T-helper 22 cell (primary cell): ENCODE results near the gene NT5C2.

ENCODE experiments used
- DNase-seq: peaks from one replicate; pipeline ENCODE4 v3.0.0-alpha.2; 2020; ENCODE audit warnings: low read depth

NT5C2 gene

DNA sequence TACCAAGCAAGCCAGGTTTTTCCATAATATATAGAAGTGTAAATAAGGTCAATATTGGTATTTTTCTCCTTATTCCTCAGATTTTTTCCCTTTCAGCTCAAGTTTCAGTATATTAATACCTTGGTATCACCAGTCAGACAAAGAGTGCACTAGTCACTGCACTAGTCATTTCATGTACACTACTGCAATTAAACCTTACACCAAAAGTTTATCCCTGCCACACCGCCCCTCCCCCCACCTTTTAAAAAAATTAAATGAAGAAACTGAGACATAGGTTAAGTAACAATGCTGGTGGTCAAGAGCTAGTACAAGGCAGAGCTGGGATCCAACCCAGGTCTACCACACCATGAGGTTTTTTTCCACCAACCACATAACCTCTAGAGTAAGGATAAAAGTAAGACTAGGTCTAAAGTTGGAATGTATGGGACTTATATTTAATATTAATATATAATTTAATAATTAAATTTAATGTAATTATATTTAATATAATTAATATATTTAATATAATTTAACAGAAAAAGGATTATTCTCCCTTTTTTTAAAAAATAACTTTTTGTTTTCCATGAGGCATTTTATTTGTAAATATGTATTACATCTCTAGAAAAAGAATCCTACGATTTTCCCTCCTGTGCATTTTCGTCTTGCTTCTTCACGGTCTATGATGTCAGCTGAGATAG is 68.5 kb downstream of the NT5C2 start:
- no peak for DNase-seq

DNA sequence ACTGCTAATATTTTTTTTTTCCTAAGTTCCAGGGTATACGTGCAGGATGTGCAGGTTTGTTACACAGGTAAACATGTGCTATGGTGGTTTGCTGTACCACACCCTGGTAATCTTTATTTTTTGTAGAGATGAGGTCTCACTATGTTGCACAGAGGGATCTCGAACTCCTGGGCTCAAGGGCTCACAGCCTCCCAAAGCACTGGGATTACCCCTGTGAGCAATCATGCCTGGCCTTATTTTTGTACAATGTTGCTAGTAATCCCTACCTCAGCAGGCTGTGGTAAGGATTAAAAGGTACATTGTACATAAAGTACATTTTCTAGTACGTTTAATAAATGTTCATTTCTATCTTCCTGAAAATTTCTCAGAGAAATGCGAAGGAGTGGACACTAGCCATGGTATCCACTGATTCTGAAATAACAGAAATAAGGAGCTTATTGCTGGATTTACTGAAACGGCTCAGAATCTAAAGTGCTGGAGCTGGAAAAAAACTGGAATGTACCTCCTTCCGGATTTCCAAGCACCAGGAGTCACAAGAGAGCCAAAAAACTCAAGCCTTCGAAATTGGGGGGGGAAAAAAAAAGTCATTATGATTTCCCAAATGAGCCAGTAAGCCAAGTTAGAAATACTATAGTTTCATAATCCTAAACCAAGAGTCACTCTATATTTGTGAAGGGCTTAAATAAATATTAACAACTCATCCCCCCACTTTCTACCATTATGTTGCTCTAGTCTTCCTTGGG is 69.6 kb downstream of the NT5C2 start:
- DNase-seq = no peak

DNA sequence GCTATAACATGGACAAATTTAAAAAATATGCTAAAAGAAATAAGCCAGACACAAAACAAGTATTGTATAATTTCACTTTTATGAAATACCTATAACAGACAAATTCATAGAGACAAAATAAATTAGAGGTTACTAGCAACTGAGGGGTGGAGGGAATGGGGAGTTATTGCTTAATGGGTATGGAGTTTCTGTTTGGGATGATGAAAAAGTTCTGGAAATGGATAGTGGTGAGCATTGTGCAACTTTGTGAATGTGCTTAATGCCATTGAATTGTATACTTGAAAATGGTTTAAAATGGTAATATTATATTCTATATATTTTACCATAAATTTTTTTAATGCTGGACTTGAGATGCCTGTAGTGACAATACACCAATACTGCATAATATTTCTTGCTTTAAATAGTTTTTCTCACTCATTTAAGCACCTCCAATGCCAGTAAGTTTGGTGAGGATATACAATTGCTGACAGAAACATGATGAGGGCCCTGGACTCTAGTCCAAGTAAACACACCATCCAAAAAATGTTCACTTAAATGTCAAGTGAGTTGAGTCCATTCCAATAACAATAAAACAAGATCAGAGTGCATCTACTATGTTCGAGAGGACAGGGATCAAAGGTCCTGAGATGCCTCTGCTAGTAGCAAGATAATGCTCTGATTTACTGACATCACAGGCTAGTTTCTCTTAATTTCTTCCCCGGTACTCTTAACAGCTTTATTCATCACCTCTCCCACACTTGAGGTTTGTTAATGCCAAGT is 71.9 kb downstream of the NT5C2 start:
- DNase-seq = no peak

DNA sequence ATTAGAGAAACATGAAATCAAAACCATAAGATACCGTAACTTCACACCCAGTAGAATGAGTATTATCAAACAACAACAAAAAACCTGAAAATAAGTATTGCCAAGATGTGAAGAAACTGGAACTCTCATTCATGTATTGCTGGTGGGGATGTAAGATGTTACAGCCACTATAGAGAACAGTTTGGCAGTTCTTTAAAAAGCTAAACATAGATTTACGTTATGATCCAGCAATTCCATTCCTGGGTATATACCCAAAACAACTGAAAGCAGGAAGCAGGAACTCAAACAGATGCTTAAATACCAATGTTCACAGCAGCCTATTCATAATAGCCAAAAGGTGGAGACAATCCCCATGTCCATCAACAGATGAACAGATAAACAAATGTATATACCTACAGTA is 72.5 kb downstream of the NT5C2 start:
- no peak for DNase-seq

DNA sequence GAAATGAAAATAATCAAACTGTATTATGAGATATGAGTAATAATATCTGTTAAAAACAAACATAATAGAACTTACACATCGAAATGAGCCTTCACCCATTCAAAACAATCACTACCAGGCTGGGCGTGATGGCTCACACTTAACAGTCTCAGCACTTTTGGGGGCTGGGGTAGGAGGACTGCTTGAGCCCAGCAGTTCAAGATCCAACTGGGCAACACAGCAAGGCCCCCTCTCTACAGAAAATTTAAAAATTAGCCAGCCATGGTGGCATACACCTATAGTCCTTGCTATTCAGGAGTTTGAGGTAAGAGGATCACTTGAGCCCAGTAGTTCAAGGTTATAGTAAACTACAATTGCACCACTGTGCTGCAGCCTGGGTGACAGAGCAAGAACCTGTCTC is 75.8 kb downstream of the NT5C2 start:
- no peak for DNase-seq

DNA sequence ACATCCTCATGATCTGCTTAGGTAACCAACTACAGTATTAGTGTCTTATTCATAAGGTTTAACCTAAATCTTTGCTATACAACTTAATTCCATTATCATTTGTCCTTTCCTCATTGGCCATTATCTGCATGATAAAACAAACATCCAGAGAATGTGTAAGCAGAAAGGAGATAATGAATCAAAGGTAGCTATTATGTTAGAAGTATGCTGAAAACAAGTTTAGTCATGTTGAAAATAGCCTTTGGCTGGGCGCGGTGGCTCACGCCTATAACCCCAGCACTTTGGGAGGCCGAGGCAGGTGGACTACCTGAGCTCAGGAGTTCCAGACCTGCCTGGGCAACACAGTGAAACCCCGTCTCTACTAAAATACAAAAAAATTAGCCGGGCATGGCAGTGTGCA is 78.2 kb downstream of the NT5C2 start:
- DNase-seq = no peak

DNA sequence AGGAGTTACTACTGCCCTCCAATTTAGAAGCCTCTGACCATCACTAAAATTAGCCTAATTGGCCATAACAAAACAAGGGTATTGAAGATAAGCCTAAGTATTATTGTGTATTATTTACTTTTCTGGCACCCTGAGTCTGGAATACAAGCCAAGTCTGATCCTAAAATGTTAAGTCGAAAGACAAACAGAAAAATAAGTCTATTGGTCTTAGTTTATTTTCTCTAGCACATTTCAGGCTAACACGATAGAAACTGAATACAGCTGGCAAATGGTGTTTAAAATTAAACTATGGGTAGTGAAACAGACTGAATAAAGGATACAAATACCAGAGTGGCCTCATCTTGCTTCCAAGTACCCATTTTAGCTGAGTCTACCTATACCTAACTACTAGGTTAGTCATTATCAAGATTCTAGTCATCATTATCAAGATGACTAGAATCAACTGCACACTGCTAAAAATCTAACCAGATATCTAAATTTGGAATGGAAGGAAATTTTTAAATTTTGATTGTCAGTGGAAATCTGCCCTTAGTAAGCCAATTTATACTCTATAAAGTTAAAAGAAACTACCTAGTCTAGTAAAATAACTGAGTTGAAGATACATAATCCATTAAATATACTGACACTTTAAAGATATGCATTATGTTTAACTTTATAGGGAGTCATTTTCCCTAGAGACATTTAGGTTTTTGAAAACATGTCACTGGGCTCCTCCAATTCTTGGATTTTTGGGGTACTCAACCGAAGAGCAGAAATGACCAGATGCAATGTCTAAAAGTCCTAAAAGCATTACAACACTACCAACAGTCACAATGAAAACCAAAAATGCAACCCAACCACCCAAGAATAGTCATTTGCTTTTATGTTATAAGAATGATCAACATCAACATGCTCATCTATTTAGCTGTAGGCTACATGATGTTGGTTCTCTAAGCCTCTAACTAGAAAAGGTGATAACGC is 80.9 kb downstream of the NT5C2 start:
- DNase-seq = no peak

DNA sequence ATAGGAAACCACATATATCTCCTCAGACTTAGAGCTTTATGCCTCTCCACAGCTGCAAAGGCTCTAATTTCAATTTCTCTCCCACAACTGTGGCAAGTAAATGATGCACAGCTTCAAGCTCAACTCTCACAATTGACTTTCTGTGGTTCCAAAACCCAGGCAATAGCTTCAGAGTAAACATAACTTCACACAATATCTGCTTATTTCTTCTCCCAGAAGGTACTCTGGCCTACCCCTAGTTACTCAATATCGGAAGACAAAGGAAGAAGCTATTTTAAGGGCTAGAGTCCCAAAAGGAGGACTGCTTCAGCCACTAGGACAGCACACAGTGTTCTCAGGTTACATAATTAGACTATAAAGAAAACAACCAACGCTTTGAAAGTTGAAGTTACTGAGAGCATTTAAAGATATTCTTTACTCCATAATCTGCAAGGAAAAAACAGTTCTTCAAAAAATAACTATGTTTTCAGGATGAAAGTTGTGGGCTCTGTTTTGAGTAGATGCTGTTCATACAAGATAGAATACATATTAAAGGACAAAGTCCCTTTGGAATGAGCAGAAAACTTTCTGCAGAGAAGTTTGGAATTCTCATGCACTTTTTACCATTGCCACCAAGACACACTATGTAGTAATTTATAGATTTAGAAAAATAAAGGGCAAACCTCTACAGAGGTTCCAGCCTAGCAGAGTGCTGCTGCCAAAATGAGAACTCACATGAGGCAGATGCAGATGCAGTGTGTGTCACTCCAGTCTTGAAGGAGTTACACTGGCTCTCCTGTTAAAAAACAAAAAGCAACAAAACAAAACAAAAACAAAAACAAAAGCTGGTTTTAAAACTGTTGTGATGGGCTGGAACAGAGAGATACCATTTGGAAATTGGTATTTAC is 81.8 kb downstream of the NT5C2 start:
- DNase-seq = no peak

DNA sequence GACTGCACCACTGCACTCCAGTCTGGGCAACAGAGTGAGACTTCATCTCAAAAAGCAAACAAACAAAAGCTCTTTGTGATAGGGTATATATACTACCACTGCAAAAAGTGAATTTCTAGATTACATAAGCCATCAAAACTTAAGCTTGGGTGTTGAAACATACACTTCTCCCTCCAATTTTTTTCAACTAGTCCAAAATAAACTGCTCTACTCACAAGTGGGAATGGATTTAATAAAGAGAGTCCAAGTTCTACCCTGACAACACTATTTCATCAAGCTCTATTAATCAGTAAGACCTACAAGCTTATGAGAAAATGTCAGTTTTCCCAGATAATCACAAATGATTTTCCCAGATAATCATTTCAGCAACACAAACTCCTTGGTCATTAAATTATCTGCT is 82.7 kb downstream of the NT5C2 start:
- DNase-seq = no peak

DNA sequence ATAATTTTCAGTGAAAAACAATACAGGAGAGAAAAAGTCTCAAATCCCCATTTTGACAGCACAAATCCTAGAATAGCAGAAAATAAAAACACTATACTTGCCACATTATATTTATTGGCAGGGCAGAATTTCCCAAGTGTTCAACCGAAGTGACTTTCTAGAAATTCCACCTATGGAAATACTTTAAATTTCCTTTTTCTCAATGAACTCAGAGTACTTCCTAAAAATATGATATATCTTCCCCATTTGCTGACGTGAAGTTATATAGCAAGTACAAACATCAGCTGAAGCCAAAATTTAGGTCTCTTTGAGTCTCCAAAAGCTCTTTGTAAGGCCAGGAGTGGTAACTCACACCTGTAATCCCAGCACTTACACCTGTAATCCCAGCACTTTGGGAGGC is 83.3 kb downstream of the NT5C2 start:
- no peak for DNase-seq

DNA sequence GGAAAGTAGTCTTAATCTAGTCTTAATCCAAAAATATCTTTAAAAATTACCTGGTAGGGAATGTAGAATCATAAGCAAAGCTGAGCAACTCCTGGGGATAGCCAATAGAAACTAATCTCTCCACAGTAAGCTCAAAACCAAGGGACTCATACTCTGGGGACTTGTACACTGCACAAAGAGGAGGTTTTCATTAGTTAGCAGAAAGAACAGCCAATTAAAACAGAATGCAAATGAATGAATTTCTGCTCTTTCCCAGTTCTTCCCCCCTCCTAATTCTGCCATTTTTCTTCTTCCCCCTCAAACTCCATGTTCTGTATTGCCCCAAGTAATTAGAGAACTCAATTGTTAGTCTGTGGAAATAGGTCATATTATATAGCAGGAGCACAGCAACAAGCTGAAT is 86.5 kb downstream of the NT5C2 start:
- no peak for DNase-seq

DNA sequence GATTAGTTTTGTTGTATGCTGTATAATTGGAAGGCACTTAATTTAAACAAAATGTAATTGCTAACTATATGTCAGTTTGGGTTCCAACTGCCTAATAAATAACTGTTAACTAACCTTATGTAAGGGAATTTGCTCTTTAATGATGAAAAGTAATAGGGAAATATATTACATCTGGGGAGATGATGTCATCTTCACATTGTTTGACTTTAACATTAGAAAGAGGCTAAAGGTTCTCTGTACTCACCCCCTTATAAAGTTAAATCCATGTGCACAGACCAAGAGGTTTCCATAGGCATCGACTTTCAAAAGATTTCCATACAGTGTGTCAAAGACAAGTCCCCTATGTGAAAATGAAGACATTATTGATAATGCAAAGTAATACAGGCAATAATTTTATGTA is 87.6 kb downstream of the NT5C2 start:
- DNase-seq = no peak

DNA sequence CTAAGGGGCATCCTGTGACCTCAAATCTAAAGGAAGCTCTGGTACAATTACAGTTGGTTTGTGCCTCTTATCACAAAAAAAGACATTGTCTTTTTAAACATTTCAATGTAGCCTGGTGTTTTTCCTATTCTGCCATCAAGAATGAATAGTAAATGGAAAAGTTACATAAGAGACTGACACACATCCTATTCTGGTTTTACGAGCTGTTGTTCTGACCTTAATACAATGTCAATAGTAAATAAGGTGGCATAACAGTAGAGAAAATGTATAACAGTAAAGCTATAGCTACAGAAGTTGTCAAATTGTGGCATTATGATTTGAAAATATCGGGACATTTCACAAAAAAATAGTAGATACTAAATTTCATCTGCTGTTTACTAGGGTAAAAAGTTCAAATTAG is 88.4 kb downstream of the NT5C2 start:
- DNase-seq = no peak

DNA sequence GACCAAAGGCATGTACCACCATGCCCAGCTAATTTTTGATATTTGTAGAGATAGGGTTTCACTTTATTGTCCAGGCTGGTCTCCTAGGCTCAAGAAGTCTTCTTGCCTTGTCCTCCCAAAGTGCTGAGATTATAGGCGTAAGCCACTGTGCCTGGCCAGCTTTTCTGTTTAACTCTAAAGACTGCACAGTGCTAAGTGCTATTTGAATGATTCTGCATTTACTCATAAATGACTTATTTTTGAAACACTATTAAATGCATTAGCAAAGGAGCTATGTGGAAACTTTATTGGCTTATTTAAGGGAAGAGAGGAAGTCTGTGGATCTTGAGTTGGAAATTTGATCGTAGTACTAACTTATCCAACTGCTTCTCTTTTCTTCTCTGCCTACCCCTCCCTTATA is 89.1 kb downstream of the NT5C2 start:
- DNase-seq = no peak

DNA sequence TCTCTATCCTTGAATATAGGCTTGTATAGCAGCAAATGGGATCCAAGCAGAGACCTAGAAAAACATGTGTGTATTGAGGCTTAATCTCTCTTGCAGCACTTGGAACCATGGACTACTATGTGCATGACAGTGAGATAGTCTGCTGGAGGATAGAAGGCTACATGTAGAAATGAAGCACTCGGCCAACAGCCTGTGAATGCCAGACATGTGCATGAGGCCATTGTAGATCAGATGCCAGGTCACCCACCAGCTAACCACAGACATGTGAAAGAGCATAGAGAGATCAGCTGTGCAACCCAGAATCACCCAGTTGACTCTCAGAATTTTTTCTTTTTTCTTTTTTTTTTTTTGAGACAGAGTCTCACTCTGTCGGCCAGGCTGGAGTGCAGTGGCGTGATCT is 90.9 kb downstream of the NT5C2 start:
- no peak for DNase-seq

DNA sequence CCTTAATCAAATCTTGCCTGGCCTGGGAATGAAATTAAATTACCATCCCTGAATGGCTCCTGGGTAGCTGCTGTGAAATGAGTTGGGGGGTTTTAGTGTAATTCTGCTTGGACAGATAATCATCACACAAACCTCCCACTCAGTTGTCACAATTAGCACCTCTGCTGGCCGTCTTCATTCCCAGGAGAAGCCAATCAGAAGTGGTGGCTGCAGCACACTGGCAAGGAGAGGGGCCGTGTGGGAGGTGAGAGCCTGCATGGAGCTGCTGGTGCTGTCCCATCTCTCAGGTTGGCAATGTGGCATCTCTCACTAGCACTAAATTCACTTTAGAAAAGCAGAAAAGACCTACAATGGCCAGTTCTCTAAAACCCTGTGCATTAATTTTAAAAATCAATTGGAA is 92.5 kb downstream of the NT5C2 start:
- DNase-seq = no peak

DNA sequence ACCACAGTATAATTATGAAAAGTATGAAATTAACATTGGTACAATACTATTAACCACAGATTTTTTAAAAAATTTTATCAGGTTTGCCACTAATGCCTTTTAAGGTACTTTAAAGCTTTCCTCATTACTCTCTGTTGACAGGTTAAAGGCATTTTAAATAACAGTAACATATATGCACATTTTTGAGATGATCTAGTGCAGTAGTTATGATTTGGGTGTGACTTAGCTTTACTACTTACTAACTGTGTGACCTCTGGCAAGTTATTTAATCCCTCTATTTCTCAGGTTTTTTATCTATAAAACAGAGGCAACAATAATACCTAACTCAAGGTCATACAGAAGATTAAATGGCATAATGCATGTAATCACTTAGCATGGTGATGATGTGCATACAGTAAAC is 94.8 kb downstream of the NT5C2 start:
- no peak for DNase-seq

DNA sequence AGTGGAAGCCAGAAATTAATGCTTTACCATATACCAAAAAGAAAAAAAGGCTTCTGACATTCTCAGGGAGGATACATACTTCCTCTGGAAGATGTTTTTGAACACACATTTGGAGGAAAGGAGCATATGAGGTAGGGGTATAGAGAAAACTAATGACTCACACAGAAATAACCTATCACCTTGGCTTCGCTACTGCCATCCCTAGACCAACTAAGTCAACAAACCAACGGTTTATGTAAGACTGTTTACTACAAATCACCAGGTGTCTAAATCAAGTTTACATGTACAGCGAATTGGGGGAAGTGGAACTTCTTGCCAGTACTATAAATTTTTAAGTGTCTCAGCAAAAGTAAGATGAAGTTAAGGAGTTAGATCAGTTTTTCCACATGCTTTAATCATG is 96.9 kb downstream of the NT5C2 start:
- no peak for DNase-seq

DNA sequence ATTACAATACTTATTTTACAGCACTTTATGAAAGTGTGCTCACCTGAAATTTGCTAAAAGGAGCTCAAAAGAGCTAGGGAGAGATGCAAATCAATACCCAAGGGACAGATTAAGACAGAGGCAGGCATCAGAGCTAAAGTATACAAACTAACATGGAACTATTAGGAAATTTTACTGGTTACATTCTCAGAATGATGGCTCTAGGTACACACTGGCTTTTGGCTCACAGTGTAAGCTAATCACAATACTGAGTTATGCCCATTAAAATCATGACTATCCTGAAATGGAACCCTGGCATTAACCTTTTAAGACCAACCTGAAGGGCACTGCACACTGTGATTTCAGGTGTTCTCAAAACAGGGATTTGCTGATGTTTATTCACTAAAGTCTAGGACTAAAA is 98.1 kb downstream of the NT5C2 start:
- DNase-seq = no peak

DNA sequence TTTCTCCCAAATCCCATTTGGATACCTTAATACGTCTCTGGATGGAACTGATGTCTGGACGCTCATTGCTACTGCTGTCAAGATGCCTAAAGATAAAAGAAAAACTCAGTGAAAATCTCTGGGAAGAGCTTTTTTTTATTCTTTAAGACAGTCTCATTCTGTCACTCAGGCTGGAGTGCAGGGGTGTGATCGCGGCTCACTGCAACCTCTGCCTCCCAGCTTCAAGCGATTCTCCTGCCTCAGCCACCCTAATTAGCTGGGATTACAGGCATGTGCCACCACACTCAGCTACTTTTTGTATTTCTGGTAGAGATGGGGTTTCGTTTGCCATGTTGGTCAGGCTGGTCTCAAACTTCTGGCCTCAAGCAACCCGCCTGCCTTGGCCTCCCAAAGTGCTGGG is 102.2 kb downstream of the NT5C2 start:
- DNase-seq = no peak

DNA sequence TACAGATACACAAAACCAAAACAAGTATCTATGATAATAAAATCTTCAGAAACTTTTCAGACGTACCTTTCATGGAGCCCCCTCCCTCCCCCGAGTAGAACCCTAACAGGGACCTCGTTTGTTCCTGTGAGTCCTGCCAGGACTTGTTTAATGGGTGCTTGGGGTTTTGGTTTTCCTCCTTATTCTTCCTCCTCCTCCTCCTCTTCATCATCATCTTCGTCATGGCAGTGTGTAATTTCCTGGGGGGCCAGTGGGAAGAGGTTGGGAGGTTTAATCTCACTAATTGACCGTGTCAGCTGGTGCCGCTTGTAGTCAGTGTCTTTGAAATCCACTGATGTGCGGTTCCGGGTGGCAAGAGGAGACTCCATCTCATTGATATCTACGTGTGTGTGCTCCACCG is 103.6 kb downstream of the NT5C2 start:
- no peak for DNase-seq
